HepG2 (cell line): ENCODE data around the gene KIF1C. TPM values are rescaled to one million over a fixed set of nuclear protein-coding genes. Genes with fewer than 3 reads are reported as not detected.

Source experiments
- ATRX ChIP-seq: sonication (generic); formaldehyde crosslinking; IDR thresholded peaks from 2 replicates; pipeline ENCODE4 v1.4.0; 2020; ENCODE audit warnings: missing genetic modification reagents, borderline replicate concordance
- IRF2 ChIP-seq: IDR thresholded peaks from 2 replicates; pipeline ENCODE4 v1.6.1; 2018; ENCODE audit warnings: missing genetic modification reagents, missing compliant biosample characterization
- MAF1 ChIP-seq: sonication (generic); formaldehyde crosslinking; IDR thresholded peaks from 2 replicates; pipeline ENCODE4 v1.5.0; 2020; ENCODE audit warnings: missing genetic modification reagents, borderline replicate concordance
- SIN3B ChIP-seq: fragments of 150-350 bp; IDR thresholded peaks from 2 replicates; pipeline ENCODE4 v1.6.1; 2014; ENCODE audit warnings: low read length
- YEATS2 ChIP-seq: sonication (generic); formaldehyde crosslinking; IDR thresholded peaks from 2 replicates; pipeline ENCODE4 v1.4.0; 2020; ENCODE audit warnings: missing genetic modification reagents, borderline replicate concordance
- ZFP36L2 ChIP-seq: sonication (generic); formaldehyde crosslinking; IDR thresholded peaks from 2 replicates; pipeline ENCODE4 v1.4.0; 2020; ENCODE audit warnings: missing genetic modification reagents
- ZNF549 ChIP-seq: sonication (generic); formaldehyde crosslinking; IDR thresholded peaks from 2 replicates; pipeline ENCODE4 v1.5.0; 2020; ENCODE audit warnings: missing genetic modification reagents
- polyA plus RNA-seq, 8 experiments: library from polyadenylated mRNA; depleted of rRNA in 3 of 8; stranded (reverse) in 7 of 8; unstranded in 1 of 8; fragments of >200 nt; fragmentation: Illumina TruSeq in 4 of 8; extraction: Trizol in 4 of 8; gene quantifications; 2 replicates each; pipeline versions ENCODE4 v1.2.1 to v1.2.3, GENCODE V29; 2011 to 2016; ENCODE audit warnings: low read depth in 4 of 8, missing spikeins in 1 of 8, mixed read lengths in 1 of 8; ENCODE audit not compliant: insufficient read depth in 1 of 8
- total RNA-seq, 5 experiments: library from RNA; depleted of rRNA; stranded (reverse); fragments of >200 nt; fragmentation: Illumina TruSeq; extraction: Trizol; gene quantifications; 2 replicates each; pipeline ENCODE4 v1.2.3, GENCODE V29; 2016; ENCODE audit warnings: low read depth in 1 of 5
- TF ChIP-seq, protein P1 (sequence below): sonication (generic); formaldehyde crosslinking; IDR thresholded peaks from 2 replicates; pipeline ENCODE4 v1.8.1; 2023; ENCODE audit warnings: mild to moderate bottlenecking, missing genetic modification reagents
- TF ChIP-seq, protein P2 (sequence below), 2 experiments: fragments of 450-650 bp in 1 of 2; sonication (generic) in 1 of 2; formaldehyde crosslinking in 1 of 2; IDR thresholded peaks; 2 replicates each; pipeline versions ENCODE4 v1.6.1 to v1.8.0; 2016 to 2022; ENCODE audit warnings: antibody characterized with exemption in 1 of 2, mild to moderate bottlenecking in 1 of 2, missing genetic modification reagents in 1 of 2
- TF ChIP-seq, protein P3 (sequence below): sonication (generic); formaldehyde crosslinking; conservative IDR thresholded peaks from 2 replicates; pipeline ENCODE4 v1.4.0; 2020; ENCODE audit warnings: missing genetic modification reagents
- TF ChIP-seq, protein P4 (sequence below): IDR thresholded peaks from 2 replicates; pipeline ENCODE4 v1.6.1; 2018; ENCODE audit warnings: missing genetic modification reagents, mild to moderate bottlenecking, missing compliant biosample characterization
- TF ChIP-seq, protein P5 (sequence below): sonication (generic); formaldehyde crosslinking; IDR thresholded peaks from 2 replicates; pipeline ENCODE4 v1.4.0; 2020; ENCODE audit warnings: missing genetic modification reagents, borderline replicate concordance
- TF ChIP-seq, protein P6 (sequence below): sonication (generic); formaldehyde crosslinking; IDR thresholded peaks from 2 replicates; pipeline ENCODE4 v1.4.0; 2020; ENCODE audit warnings: mild to moderate bottlenecking, missing genetic modification reagents

The KIF1C gene
- total and polyA plus RNA-seq, 2 of the 13 experiments (the other 11 are each of a cell fraction or from before 2014, with no cell fraction given), result 70.0 to 104 TPM

DNA sequence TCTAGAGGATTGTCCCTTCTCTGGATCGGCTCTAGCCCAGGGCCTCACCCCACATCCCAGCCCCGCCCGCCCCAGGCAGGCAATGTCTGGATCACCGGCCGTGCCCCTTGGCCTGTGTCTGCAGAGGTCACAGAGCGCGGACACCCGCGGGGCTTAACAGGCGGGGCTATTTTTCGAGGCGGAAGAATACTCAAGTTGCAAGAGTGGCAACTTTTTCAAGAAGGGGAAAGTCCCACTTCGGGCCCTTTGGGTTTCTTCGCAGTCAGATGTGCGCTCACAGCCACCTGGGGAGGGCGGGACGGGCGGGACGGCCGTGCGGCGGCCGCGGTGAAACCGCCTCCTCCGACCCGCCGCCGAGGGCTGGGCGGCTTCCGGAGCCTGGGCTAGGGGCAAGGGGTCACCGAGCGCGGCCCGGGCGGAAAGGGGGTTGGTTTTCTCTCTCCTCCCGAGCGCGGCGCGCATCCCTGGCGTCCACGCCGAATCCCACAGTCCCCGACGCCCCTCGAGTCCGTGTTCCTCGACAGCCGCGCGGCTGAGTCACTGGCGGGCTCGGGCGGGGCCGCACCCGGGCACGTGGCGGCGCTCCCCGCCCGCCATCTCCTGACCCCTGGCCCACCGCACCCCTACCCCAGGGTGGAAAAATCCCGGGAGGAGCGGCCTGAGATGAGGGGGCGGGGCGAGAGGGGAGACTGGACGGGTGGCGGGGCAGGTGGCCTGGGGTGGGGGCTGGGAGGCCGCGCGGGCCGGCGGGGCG, 48.3 kb upstream of the KIF1C start (continued):
- TF ChIP-seq, protein P1, sequence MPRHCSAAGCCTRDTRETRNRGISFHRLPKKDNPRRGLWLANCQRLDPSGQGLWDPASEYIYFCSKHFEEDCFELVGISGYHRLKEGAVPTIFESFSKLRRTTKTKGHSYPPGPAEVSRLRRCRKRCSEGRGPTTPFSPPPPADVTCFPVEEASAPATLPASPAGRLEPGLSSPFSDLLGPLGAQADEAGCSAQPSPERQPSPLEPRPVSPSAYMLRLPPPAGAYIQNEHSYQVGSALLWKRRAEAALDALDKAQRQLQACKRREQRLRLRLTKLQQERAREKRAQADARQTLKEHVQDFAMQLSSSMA (CRISPR knock-in tag), result no peak
- TF ChIP-seq, protein P2, sequence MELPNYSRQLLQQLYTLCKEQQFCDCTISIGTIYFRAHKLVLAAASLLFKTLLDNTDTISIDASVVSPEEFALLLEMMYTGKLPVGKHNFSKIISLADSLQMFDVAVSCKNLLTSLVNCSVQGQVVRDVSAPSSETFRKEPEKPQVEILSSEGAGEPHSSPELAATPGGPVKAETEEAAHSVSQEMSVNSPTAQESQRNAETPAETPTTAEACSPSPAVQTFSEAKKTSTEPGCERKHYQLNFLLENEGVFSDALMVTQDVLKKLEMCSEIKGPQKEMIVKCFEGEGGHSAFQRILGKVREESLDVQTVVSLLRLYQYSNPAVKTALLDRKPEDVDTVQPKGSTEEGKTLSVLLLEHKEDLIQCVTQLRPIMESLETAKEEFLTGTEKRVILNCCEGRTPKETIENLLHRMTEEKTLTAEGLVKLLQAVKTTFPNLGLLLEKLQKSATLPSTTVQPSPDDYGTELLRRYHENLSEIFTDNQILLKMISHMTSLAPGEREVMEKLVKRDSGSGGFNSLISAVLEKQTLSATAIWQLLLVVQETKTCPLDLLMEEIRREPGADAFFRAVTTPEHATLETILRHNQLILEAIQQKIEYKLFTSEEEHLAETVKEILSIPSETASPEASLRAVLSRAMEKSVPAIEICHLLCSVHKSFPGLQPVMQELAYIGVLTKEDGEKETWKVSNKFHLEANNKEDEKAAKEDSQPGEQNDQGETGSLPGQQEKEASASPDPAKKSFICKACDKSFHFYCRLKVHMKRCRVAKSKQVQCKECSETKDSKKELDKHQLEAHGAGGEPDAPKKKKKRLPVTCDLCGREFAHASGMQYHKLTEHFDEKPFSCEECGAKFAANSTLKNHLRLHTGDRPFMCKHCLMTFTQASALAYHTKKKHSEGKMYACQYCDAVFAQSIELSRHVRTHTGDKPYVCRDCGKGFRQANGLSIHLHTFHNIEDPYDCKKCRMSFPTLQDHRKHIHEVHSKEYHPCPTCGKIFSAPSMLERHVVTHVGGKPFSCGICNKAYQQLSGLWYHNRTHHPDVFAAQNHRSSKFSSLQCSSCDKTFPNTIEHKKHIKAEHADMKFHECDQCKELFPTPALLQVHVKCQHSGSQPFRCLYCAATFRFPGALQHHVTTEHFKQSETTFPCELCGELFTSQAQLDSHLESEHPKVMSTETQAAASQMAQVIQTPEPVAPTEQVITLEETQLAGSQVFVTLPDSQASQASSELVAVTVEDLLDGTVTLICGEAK (IDR thresholded peaks at IDR 0.05), result no peak
- TF ChIP-seq, protein P2 (CRISPR knock-in tag; IDR thresholded peaks at IDR 0.05), result peak; percentile 57; the same call in 1 of the 2 replicates
- TF ChIP-seq, protein P3, sequence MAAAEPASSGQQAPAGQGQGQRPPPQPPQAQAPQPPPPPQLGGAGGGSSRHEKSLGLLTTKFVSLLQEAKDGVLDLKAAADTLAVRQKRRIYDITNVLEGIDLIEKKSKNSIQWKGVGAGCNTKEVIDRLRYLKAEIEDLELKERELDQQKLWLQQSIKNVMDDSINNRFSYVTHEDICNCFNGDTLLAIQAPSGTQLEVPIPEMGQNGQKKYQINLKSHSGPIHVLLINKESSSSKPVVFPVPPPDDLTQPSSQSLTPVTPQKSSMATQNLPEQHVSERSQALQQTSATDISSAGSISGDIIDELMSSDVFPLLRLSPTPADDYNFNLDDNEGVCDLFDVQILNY (CRISPR knock-in tag), result peak; percentile 14; the same call in 1 of the 2 replicates
- TF ChIP-seq SIN3B (no peak), ATRX (CRISPR knock-in tag) (no peak), ZNF549 (CRISPR knock-in tag) (no peak), ZFP36L2 (no peak), YEATS2 (CRISPR knock-in tag) (no peak), MAF1 (no peak), IRF2 (CRISPR knock-in tag) (no peak)
- TF ChIP-seq, protein P4, sequence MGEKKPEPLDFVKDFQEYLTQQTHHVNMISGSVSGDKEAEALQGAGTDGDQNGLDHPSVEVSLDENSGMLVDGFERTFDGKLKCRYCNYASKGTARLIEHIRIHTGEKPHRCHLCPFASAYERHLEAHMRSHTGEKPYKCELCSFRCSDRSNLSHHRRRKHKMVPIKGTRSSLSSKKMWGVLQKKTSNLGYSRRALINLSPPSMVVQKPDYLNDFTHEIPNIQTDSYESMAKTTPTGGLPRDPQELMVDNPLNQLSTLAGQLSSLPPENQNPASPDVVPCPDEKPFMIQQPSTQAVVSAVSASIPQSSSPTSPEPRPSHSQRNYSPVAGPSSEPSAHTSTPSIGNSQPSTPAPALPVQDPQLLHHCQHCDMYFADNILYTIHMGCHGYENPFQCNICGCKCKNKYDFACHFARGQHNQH (CRISPR knock-in tag), result 0 out of 2 replicates have a peak, but pooled peaks have one; percentile 14
- TF ChIP-seq, protein P5, sequence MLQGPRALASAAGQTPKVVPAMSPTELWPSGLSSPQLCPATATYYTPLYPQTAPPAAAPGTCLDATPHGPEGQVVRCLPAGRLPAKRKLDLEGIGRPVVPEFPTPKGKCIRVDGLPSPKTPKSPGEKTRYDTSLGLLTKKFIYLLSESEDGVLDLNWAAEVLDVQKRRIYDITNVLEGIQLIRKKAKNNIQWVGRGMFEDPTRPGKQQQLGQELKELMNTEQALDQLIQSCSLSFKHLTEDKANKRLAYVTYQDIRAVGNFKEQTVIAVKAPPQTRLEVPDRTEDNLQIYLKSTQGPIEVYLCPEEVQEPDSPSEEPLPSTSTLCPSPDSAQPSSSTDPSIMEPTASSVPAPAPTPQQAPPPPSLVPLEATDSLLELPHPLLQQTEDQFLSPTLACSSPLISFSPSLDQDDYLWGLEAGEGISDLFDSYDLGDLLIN, result peak; percentile 58; the same call in 1 of the 2 replicates
- TF ChIP-seq, protein P6, sequence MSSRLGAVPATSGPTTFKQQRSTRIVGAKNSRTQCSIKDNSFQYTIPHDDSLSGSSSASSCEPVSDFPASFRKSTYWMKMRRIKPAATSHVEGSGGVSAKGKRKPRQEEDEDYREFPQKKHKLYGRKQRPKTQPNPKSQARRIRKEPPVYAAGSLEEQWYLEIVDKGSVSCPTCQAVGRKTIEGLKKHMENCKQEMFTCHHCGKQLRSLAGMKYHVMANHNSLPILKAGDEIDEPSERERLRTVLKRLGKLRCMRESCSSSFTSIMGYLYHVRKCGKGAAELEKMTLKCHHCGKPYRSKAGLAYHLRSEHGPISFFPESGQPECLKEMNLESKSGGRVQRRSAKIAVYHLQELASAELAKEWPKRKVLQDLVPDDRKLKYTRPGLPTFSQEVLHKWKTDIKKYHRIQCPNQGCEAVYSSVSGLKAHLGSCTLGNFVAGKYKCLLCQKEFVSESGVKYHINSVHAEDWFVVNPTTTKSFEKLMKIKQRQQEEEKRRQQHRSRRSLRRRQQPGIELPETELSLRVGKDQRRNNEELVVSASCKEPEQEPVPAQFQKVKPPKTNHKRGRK (CRISPR knock-in tag), result no peak
